HepG2 (cell line): ENCODE results near the gene ACADVL. TPM values are rescaled to one million over a fixed set of nuclear protein-coding genes. Genes with fewer than 3 reads are reported as not detected.

ENCODE experiments used
- BCLAF1 ChIP-seq: fragments of 450-650 bp; IDR thresholded peaks from 2 replicates; pipeline ENCODE4 v1.6.1; 2017; ENCODE audit warnings: mild to moderate bottlenecking
- GABPA ChIP-seq, 2 experiments: IDR thresholded peaks; 2 replicates each; pipeline ENCODE4 v1.6.1; 2011 to 2016; ENCODE audit warnings: low read depth in 2 of 2, low read length in 1 of 2, missing biosample characterization in 1 of 2, missing genetic modification characterization in 1 of 2
- GABPB1 ChIP-seq: IDR thresholded peaks from 2 replicates; pipeline ENCODE4 v1.6.1; 2016; ENCODE audit warnings: mild to moderate bottlenecking, missing genetic modification reagents, moderate library complexity, missing compliant biosample characterization
- JUNB ChIP-seq: sonication (generic); formaldehyde crosslinking; IDR thresholded peaks from 2 replicates; pipeline ENCODE4 v1.8.0; 2022; ENCODE audit warnings: missing genetic modification reagents, mild to moderate bottlenecking, borderline replicate concordance
- LRRFIP1 ChIP-seq: sonication (generic); formaldehyde crosslinking; conservative IDR thresholded peaks from 2 replicates; pipeline ENCODE4 v1.4.0; 2020; ENCODE audit warnings: missing genetic modification reagents
- MBNL3 ChIP-seq: fragments of 250-450 bp; sonication (Bioruptor Pico); conservative IDR thresholded peaks from 2 replicates; pipeline ENCODE4 v1.8.0; 2022; ENCODE audit warnings: mild to moderate bottlenecking, inconsistent platforms
- NFIC ChIP-seq: IDR thresholded peaks from 2 replicates; pipeline ENCODE4 v1.6.1; 2012; ENCODE audit warnings: mild to moderate bottlenecking, low read length, inconsistent platforms
- NR2F1 ChIP-seq, 2 experiments: fragments of 450-650 bp in 1 of 2; formaldehyde crosslinking in 1 of 2; IDR thresholded peaks; 2 replicates each; pipeline versions ENCODE4 v1.5.0 to v1.6.1; 2016 to 2020; ENCODE audit warnings: mild to moderate bottlenecking in 1 of 2, missing compliant biosample characterization in 1 of 2, missing genetic modification reagents in 1 of 2, moderate library complexity in 1 of 2
- PRDM4 ChIP-seq: sonication (generic); formaldehyde crosslinking; IDR thresholded peaks from 2 replicates; pipeline ENCODE4 v1.9.0; 2021; ENCODE audit warnings: missing genetic modification reagents, borderline replicate concordance
- SETDB1 ChIP-seq: sonication (generic); formaldehyde crosslinking; IDR thresholded peaks from 2 replicates; pipeline ENCODE4 v1.5.1; 2020; ENCODE audit warnings: missing genetic modification reagents, mild to moderate bottlenecking, borderline replicate concordance
- SMAD3 ChIP-seq: sonication (generic); formaldehyde crosslinking; IDR thresholded peaks from 2 replicates; pipeline ENCODE4 v1.4.0; 2020; ENCODE audit warnings: missing genetic modification reagents
- TFDP2 ChIP-seq: sonication (generic); formaldehyde crosslinking; IDR thresholded peaks from 2 replicates; pipeline ENCODE4 v1.4.0; 2020; ENCODE audit warnings: missing genetic modification reagents
- U2AF2 ChIP-seq: fragments of 200-400 bp; formaldehyde crosslinking; IDR thresholded peaks from 2 replicates; pipeline ENCODE4 v1.6.1; 2017; ENCODE audit warnings: low read depth, mild to moderate bottlenecking, low read length
- ZFP37 ChIP-seq: sonication (generic); formaldehyde crosslinking; IDR thresholded peaks from 2 replicates; pipeline ENCODE4 v1.4.0; 2020; ENCODE audit warnings: missing genetic modification reagents, borderline replicate concordance
- ZNF205 ChIP-seq: IDR thresholded peaks from 2 replicates; pipeline ENCODE4 v1.6.1; 2018; ENCODE audit warnings: missing biosample characterization, missing genetic modification reagents
- ZNF317 ChIP-seq: sonication (generic); formaldehyde crosslinking; IDR thresholded peaks from 2 replicates; pipeline ENCODE4 v1.5.0; 2020; ENCODE audit warnings: mild to moderate bottlenecking, missing genetic modification reagents
- ZNF503 ChIP-seq: sonication (generic); formaldehyde crosslinking; IDR thresholded peaks from 2 replicates; pipeline ENCODE4 v1.4.0; 2020; ENCODE audit warnings: missing genetic modification reagents
- ZNF75D ChIP-seq: sonication (generic); formaldehyde crosslinking; IDR thresholded peaks from 2 replicates; pipeline ENCODE4 v1.8.1; 2023; ENCODE audit warnings: missing genetic modification reagents, mild to moderate bottlenecking, borderline replicate concordance
- ZNF891 ChIP-seq: sonication (generic); formaldehyde crosslinking; IDR thresholded peaks from 2 replicates; pipeline ENCODE4 v1.5.0; 2020; ENCODE audit warnings: mild to moderate bottlenecking, missing genetic modification reagents
- polyA plus RNA-seq, 8 experiments: library from polyadenylated mRNA; depleted of rRNA in 3 of 8; stranded (reverse) in 7 of 8; unstranded in 1 of 8; fragments of >200 nt; fragmentation: Illumina TruSeq in 4 of 8; extraction: Trizol in 4 of 8; gene quantifications; 2 replicates each; pipeline versions ENCODE4 v1.2.1 to v1.2.3, GENCODE V29; 2011 to 2016; ENCODE audit warnings: low read depth in 4 of 8, missing spikeins in 1 of 8, mixed read lengths in 1 of 8; ENCODE audit not compliant: insufficient read depth in 1 of 8
- total RNA-seq, 5 experiments: library from RNA; depleted of rRNA; stranded (reverse); fragments of >200 nt; fragmentation: Illumina TruSeq; extraction: Trizol; gene quantifications; 2 replicates each; pipeline ENCODE4 v1.2.3, GENCODE V29; 2016; ENCODE audit warnings: low read depth in 1 of 5

The ACADVL gene
- total and polyA plus RNA-seq, 2 of the 13 experiments (the other 11 are each of a cell fraction or from before 2014, with no cell fraction given), result 219 to 412 TPM

- TF ChIP-seq SETDB1 (CRISPR knock-in tag), result no peak
- no peak for TF ChIP-seq MBNL3 (CRISPR knock-in tag)
- TF ChIP-seq LRRFIP1 (CRISPR knock-in tag), result no peak
- 0 out of 2 replicates have a peak, but pooled peaks have one; percentile 55 for TF ChIP-seq NFIC
- no peak for TF ChIP-seq BCLAF1
- TF ChIP-seq U2AF2, result no peak
- no peak for TF ChIP-seq ZNF317
- TF ChIP-seq GABPA (IDR thresholded peaks at IDR 0.05; ENCODE audit: low read depth, low read length), result no peak
- TF ChIP-seq GABPA (CRISPR knock-in tag; IDR thresholded peaks at IDR 0.05; ENCODE audit: low read depth), result no peak
- no peak for TF ChIP-seq ZNF75D (CRISPR knock-in tag)
- no peak for TF ChIP-seq NR2F1 (CRISPR knock-in tag; IDR thresholded peaks at IDR 0.05)
- no peak for TF ChIP-seq ZNF891 (CRISPR knock-in tag)
- TF ChIP-seq PRDM4, result no peak
- TF ChIP-seq ZNF503, result no peak; the same call in 1 of the 2 replicates
- TF ChIP-seq ZFP37, result no peak
- TF ChIP-seq TFDP2 (CRISPR knock-in tag), result 0 out of 2 replicates have a peak, but pooled peaks have one; percentile 32
- no peak for TF ChIP-seq ZNF205 (CRISPR knock-in tag)
- TF ChIP-seq SMAD3 (CRISPR knock-in tag), result peak; percentile 47; the same call in 1 of the 2 replicates
- no peak for TF ChIP-seq JUNB (CRISPR knock-in tag)
- TF ChIP-seq GABPB1 (CRISPR knock-in tag), result peak; percentile 11; the same call in 1 of the 2 replicates
Measured at GRCh38 chr17:7184091-7184488, 35.6 kb upstream of the ACADVL start (continued).
